Stimulated activated CD4-positive, alpha-beta T cell treated with anti-CD3 and anti-CD28 coated beads, Interleukin-1b, Interleukin-23, amount 100 ng/mL, for 24 hours (primary cell): ENCODE results near the gene CXADR.
"Not testable (repeated sequence)": the region's sequence is repeated elsewhere in the genome, so short reads cannot be mapped to it uniquely, and the experiment has no call there.

Experiments
- DNase-seq, 4 experiments: peaks; one replicate each; pipeline ENCODE4 v3.0.0-alpha.2; 2020; ENCODE audit warnings: low read depth in 4 of 4, low spot score in 1 of 4

CXADR gene

GRCh38 chr21:17501107-17502006 is 11.5 kb upstream of the CXADR start:
- DNase-seq, result no peak

GRCh38 chr21:17502985-17503384 is 9.9 kb upstream of the CXADR start:
- not testable (repeated sequence) for DNase-seq

- DNase-seq, result no peak
Measured at GRCh38 chr21:17506951-17507350, 5.9 kb upstream of the CXADR start.

GRCh38 chr21:17507591-17507990 is 5.3 kb upstream of the CXADR start:
- no peak for DNase-seq

- DNase-seq, result peak in 1 of 4 experiments; percentile 10
Measured at GRCh38 chr21:17513214-17514123, 626 bp downstream of the CXADR start.

DNA sequence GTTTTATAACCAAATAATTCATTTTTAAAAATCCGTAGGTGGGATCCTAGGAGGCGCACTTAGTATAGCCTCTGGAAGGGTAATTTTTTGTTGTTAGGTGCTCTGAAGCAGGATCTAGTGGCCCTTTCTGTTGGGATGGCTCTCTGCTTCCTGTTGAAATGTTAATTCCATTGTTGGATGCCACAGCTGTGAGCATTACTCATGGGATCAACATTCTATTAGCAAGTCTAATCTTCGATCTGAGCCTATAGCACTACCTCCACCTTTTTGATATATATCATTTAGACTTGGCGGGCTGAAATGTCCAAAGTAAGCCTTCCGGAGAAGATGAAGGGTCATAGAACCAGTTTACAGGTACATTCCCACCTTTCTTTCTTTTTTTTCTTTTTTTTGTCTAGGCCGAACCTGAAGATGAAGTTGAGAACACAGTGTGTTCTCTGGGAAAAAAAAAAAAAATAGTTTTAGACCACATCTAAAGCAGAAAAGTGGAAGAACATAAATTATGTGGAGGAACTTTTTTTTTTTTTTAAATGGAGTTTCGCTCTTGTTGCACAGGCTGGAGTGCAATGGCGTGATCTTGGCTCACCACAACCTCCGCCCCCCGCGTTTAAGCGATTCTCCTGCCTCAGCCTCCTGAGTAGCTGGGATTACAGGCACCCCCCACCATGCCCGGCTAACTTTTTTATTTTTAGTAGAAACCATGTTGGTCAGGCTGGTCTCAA is 1.4 kb downstream of the CXADR start:
- DNase-seq, result no peak

DNA sequence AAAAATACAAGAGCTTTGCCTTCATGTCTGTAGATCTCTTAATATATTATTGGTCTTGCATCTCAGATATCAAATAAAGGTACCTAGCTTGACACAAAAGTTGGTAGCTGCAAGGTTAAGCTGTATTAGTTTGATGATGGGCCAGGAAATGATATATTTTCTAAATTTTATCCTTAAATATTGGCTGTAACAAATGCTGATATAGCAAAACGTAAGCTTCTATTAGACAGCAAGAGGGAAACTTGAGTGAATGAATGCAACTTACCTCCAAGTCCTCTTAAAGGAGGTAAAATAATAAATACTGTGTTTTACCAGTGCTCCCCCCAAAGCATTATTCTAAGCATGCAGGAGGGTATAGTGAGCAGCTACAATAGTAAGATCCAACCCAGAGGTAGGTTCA is 4.2 kb downstream of the CXADR start:
- DNase-seq, result not testable (repeated sequence)

GRCh38 chr21:17519208-17519738 is 6.4 kb downstream of the CXADR start:
- DNase-seq, result no peak

GRCh38 chr21:17519965-17520609 is 7.2 kb downstream of the CXADR start:
- DNase-seq, result no peak

- no peak for DNase-seq
Measured at GRCh38 chr21:17523007-17523451, 10.2 kb downstream of the CXADR start.

DNA sequence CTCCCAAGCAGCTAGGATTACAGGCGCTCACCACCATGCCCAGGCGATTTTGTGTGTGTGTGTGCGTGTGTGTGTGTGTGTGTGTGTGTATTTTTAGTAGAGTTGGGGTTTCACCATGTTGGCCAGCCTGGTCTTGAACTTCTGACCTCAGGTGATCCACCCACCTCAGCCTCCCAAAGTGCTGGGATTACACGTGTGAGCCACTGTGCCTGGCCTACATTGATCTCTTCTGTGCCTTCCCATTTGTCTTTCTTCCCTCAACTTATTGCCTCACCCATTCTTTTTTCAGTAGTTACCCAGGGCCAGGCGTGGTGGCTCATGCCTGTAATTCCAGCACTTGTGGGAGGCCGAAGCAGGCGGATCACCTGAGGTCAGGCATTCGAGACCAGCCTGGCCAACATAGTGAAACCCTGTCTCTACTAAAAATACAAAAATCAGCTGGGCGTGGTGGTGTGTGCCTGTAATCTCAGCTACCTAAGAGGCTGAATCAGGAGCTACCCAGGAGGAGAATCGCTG is 11.2 kb downstream of the CXADR start:
- not testable (repeated sequence) for DNase-seq

- DNase-seq, result no peak
Measured at GRCh38 chr21:17524635-17525034, 11.8 kb downstream of the CXADR start.

DNA sequence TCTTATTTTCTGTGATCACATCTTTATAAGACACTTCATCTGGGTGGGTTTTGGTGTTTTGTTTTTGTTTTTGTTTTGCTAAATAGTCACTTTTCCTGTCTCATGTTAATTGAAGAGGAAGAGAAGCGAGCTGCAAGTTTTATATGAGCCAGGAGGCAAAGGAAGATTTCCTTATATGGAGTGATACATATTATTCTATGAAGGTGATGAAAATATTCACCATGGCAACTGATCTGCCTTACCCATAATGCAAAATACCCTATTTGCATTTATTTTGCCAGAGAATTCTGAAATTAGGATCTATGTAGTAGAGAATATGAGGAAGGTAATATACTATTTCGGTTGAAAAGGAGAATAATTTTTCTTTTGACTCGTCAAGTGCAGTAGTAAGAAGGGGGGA is 13.9 kb downstream of the CXADR start:
- DNase-seq, result no peak

DNA sequence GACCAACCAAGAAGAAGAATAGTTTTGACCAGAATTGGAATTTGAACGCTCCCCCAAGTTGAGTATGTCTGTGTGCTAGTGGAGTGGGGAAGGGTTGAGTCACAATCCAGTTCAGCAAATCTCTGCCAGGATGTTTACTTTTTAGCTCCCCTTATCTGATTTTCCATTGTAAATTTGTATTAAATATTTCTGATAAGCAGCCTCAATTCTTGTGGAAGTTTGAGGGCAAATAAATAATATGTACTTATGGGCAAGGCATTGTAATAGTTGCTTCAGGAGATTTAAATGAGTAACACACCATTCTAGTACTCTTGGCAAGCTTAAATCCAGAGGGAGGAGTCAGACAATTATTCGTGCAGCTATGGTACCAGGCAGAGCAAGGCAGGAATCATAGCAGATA is 14.4 kb downstream of the CXADR start:
- no peak for DNase-seq

DNA sequence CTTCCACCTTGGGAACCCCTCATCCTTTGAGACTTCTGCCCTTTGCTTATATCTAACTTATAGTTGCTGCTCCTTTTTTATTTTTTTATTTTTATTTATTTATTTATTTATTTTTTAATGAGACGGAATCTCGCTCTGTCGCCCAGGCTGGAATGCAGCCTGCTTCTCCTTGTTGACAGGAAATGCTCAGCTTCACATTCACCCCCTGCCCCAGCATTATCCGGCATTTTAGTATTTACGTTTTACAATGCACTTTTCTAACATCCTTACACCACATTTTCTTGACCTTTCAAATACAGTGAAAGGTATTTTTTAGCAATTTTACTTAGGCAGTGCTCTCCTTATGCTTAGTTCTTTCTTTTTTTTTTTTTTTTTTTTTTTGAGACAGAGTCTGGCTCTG is 14.9 kb downstream of the CXADR start:
- DNase-seq, result no peak

- DNase-seq, result no peak
Measured at GRCh38 chr21:17529648-17530047, 16.8 kb downstream of the CXADR start.

DNA sequence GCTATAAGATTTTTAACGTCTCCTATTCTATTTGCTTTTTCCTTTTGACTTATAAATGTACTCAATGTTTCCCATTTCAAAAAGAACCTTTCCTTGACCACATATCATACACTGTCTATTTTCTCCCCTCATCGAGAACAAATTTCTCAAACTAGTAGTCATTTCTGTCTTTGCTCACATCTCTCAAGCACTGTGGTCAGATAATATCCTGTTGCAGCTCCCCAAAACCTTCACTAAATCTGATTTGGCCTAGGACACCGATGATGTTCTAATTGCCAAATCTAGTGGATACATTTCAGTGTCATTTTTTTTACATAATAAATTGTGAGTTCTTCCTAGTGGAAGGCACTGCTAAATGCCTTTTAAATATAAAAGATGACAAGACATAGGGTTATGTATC is 19.4 kb downstream of the CXADR start:
- DNase-seq, result no peak

DNA sequence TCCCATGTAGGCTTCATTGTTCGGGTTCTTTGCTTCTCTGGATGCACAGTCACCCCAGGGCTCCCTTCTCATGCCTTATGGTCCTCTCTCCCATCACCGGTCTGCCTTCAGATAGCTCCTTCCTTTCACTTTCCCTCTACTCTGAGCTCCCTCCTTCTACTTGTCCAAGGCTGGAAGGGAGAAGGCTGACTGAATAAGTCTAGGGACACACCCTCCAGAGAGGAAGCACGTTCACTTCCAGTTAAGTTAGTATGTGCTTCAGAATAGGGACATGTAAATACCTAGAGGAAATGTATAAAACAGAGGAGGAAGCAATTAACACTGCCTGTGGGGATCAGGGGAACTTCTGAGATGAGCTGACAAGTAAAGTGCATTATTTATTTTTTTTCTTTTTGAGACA is 23.5 kb downstream of the CXADR start:
- DNase-seq, result no peak

GRCh38 chr21:17537299-17537698 is 24.5 kb downstream of the CXADR start:
- DNase-seq, result no peak

GRCh38 chr21:17538576-17538975 is 25.7 kb downstream of the CXADR start:
- DNase-seq, result no peak
